GM19467 (cell line): ENCODE results near the gene NOVA1.

Experiments used
- ATAC-seq: cut with Tn5 transposase; IDR thresholded peaks from one replicate; pipeline ENCODE4 v1.9.1; 2021; ENCODE audit warnings: mild to moderate bottlenecking, moderate library complexity; ENCODE audit not compliant: unreplicated experiment

The NOVA1 gene

GRCh38 chr14:26594756-26595545 lies 2.9 kb downstream of the NOVA1 start:
- no peak for ATAC-seq

- ATAC-seq, result no peak
Measured at GRCh38 chr14:26594148-26594547, 3.7 kb downstream of the NOVA1 start.

GRCh38 chr14:26593357-26593756 lies 4.5 kb downstream of the NOVA1 start:
- ATAC-seq, result no peak

- no peak for ATAC-seq
Measured at GRCh38 chr14:26589925-26590324, 7.9 kb downstream of the NOVA1 start.

GRCh38 chr14:26577711-26578110 lies 20.1 kb downstream of the NOVA1 start:
- ATAC-seq, result no peak

GRCh38 chr14:26554069-26554772 lies 43.6 kb downstream of the NOVA1 start:
- ATAC-seq, result no peak

GRCh38 chr14:26549571-26549970 lies 48.3 kb downstream of the NOVA1 start:
- ATAC-seq, result no peak

- no peak for ATAC-seq
Measured at GRCh38 chr14:26548406-26548805, 49.4 kb downstream of the NOVA1 start.

GRCh38 chr14:26538176-26538575 lies 59.7 kb downstream of the NOVA1 start:
- ATAC-seq, result no peak

- no peak for ATAC-seq
Measured at GRCh38 chr14:26531894-26532293, 65.9 kb downstream of the NOVA1 start.

- no peak for ATAC-seq
Measured at GRCh38 chr14:26528415-26529182, 69.2 kb downstream of the NOVA1 start.

- no peak for ATAC-seq
Measured at GRCh38 chr14:26527095-26527494, 70.7 kb downstream of the NOVA1 start.

GRCh38 chr14:26526137-26526536 lies 71.7 kb downstream of the NOVA1 start:
- ATAC-seq, result no peak

- ATAC-seq, result no peak
Measured at GRCh38 chr14:26525085-26525484, 72.7 kb downstream of the NOVA1 start.

GRCh38 chr14:26522967-26523366 lies 74.9 kb downstream of the NOVA1 start:
- no peak for ATAC-seq

GRCh38 chr14:26517771-26518170 lies 80.1 kb downstream of the NOVA1 start:
- ATAC-seq, result no peak

- ATAC-seq, result no peak
Measured at GRCh38 chr14:26500028-26500427, 97.8 kb downstream of the NOVA1 start.

- ATAC-seq, result no peak
Measured at GRCh38 chr14:26499546-26499945, 98.3 kb downstream of the NOVA1 start.

GRCh38 chr14:26486922-26487321 lies 110.9 kb downstream of the NOVA1 start:
- no peak for ATAC-seq

- ATAC-seq, result no peak
Measured at GRCh38 chr14:26484562-26484961, 113.3 kb downstream of the NOVA1 start.

- no peak for ATAC-seq
Measured at GRCh38 chr14:26478967-26479366, 118.9 kb downstream of the NOVA1 start.

GRCh38 chr14:26466862-26467261 lies 131.0 kb downstream of the NOVA1 start:
- no peak for ATAC-seq
